CD14-positive monocyte (primary cell): ENCODE data around the gene CPB1. TPM values are rescaled to one million over a fixed set of nuclear protein-coding genes. Genes with fewer than 3 reads are reported as not detected.

Source experiments
- DNase-seq, 3 donors: peaks; one replicate each; pipeline ENCODE4 v3.0.0-alpha.2; 2011 to 2022
- H2AFZ ChIP-seq: 2 replicates; pipeline ENCODE4 v1.6.0; 2012; ENCODE audit warnings: mild to moderate bottlenecking, low read depth, low read length, inconsistent platforms; ENCODE audit not compliant: insufficient read depth, poor library complexity, severe bottlenecking
- H3K27ac ChIP-seq, 2 donors: 1 replicate in 1 of 2; 2 replicates in 1 of 2; pipeline ENCODE4 v1.5.1; 2012 to 2013; ENCODE audit warnings: low read length in 2 of 2, control low read depth in 1 of 2, inconsistent platforms in 1 of 2, low read depth in 1 of 2, mild to moderate bottlenecking in 1 of 2
- H3K27me3 ChIP-seq, 2 donors: one replicate each; pipeline versions ENCODE4 v1.6.0 to v1.6.1; 2011 to 2013; ENCODE audit warnings: low read length in 2 of 2; ENCODE audit not compliant: control insufficient read depth in 2 of 2, insufficient read depth in 2 of 2
- H3K36me3 ChIP-seq, 2 donors: replicated peaks in 1 of 2; 1 replicate in 1 of 2; 2 replicates in 1 of 2; pipeline versions ENCODE4 v1.5.1 to v1.6.1; 2012 to 2013; ENCODE audit warnings: low read length in 2 of 2, control low read depth in 1 of 2, inconsistent platforms in 1 of 2, mild to moderate bottlenecking in 1 of 2; ENCODE audit not compliant: insufficient read depth in 2 of 2, control insufficient read depth in 1 of 2
- H3K4me1 ChIP-seq, 2 donors: 1 replicate in 1 of 2; 2 replicates in 1 of 2; pipeline versions ENCODE4 v1.5.1 to v1.6.1; 2012 to 2013; ENCODE audit warnings: low read length in 2 of 2, control low read depth in 1 of 2, inconsistent platforms in 1 of 2, mild to moderate bottlenecking in 1 of 2, moderate library complexity in 1 of 2; ENCODE audit not compliant: insufficient read depth in 2 of 2, control insufficient read depth in 1 of 2
- H3K4me2 ChIP-seq: replicated peaks from 2 replicates; pipeline ENCODE3; 2012; ENCODE audit warnings: low read length, moderate library complexity, mild to moderate bottlenecking; ENCODE audit not compliant: poor library complexity, severe bottlenecking; ENCODE audit errors: extremely low read depth
- H3K4me3 ChIP-seq, 3 experiments: fragments of 200-600 bp in 1 of 3; sonication (generic) in 1 of 3; replicated peaks in 1 of 3; 1 replicate in 2 of 3; 2 replicates in 1 of 3; pipeline ENCODE4 v1.5.1; 2011 to 2013; ENCODE audit warnings: low read length in 3 of 3, mild to moderate bottlenecking in 3 of 3, control low read depth in 2 of 3, low read depth in 2 of 3, inconsistent platforms in 1 of 3, moderate library complexity in 1 of 3
- H3K79me2 ChIP-seq: 2 replicates; pipeline ENCODE4 v1.6.0; 2012; ENCODE audit warnings: mild to moderate bottlenecking, control low read depth, inconsistent platforms, low read length, moderate library complexity; ENCODE audit not compliant: insufficient read depth
- H3K9ac ChIP-seq: 2 replicates; pipeline ENCODE4 v1.6.0; 2017; ENCODE audit warnings: low read length, mild to moderate bottlenecking; ENCODE audit not compliant: insufficient read depth, poor library complexity, severe bottlenecking
- H3K9me3 ChIP-seq, 2 donors: replicated peaks in 1 of 2; 1 replicate in 1 of 2; 2 replicates in 1 of 2; pipeline versions ENCODE4 v1.5.1 to v1.6.1; 2012 to 2013; ENCODE audit warnings: low read length in 2 of 2, control low read depth in 1 of 2; ENCODE audit not compliant: control insufficient read depth in 1 of 2, insufficient read depth in 1 of 2
- H4K20me1 ChIP-seq: 2 replicates; pipeline ENCODE4 v1.6.0; 2012; ENCODE audit warnings: mild to moderate bottlenecking, low read length, control low read depth, moderate library complexity; ENCODE audit not compliant: insufficient read depth
- H3K27ac Mint-ChIP-seq, 7 donors: one replicate each; pipeline ENCODE4 v1.8.0; 2020; ENCODE audit warnings: mild to moderate bottlenecking in 7 of 7, mixed read lengths in 7 of 7, moderate library complexity in 6 of 7, inconsistent platforms in 2 of 7
- H3K27me3 Mint-ChIP-seq, 3 donors: one replicate each; pipeline ENCODE4 v1.8.0; 2021 to 2022; ENCODE audit warnings: low read depth in 3 of 3, mild to moderate bottlenecking in 3 of 3, mixed read lengths in 3 of 3, moderate library complexity in 3 of 3, inconsistent platforms in 1 of 3
- H3K36me3 Mint-ChIP-seq, 2 donors: one replicate each; pipeline ENCODE4 v1.8.0; 2020; ENCODE audit warnings: mixed read lengths in 2 of 2, inconsistent platforms in 1 of 2, mild to moderate bottlenecking in 1 of 2
- H3K4me1 Mint-ChIP-seq: one replicate; pipeline ENCODE4 v1.8.0; 2020; ENCODE audit warnings: mild to moderate bottlenecking, mixed read lengths
- H3K4me3 Mint-ChIP-seq, 2 donors: one replicate each; pipeline ENCODE4 v1.8.0; 2020; ENCODE audit warnings: mild to moderate bottlenecking in 2 of 2, mixed read lengths in 2 of 2, moderate library complexity in 1 of 2
- H3K9me3 Mint-ChIP-seq, 7 donors: one replicate each; pipeline ENCODE4 v1.8.0; 2020 to 2022; ENCODE audit warnings: mixed read lengths in 7 of 7, mild to moderate bottlenecking in 6 of 7, moderate library complexity in 6 of 7, inconsistent platforms in 2 of 7
- WGBS: methylation state at CpG from one replicate; pipeline ENCODE4 v1.1.5; 2013; ENCODE audit warnings: missing lambda C conversion rate; ENCODE audit not compliant: insufficient coverage; 5-methylcytosine and 5-hydroxymethylcytosine counted together
- intact Hi-C, 2 donors: fragments of 100-400 bp; cut with micrococcal nuclease; formaldehyde crosslinking; loops; one replicate each; pipeline versions ENCODE4 v1.15.0 to v1.15.1; 2023
- polyA plus RNA-seq, 3 donors: library from polyadenylated mRNA; depleted of rRNA in 1 of 3; unstranded in 2 of 3; stranded (reverse) in 1 of 3; fragments of 300-500 nt in 2 of 3; fragments of >200 nt in 1 of 3; fragmentation: Illumina TruSeq in 2 of 3; gene quantifications; 1 replicate in 2 of 3; 2 replicates in 1 of 3; pipeline ENCODE4 v1.2.3, GENCODE V29; 2012 to 2021
- TF ChIP-seq, protein P1 (sequence below): fragments of 200-600 bp; IDR thresholded peaks from one replicate; pipeline ENCODE4 v1.8.0; 2022; ENCODE audit warnings: antibody characterized with exemption, mild to moderate bottlenecking

CPB1 gene
- polyA plus RNA-seq, 3 donors = not detected

DNA sequence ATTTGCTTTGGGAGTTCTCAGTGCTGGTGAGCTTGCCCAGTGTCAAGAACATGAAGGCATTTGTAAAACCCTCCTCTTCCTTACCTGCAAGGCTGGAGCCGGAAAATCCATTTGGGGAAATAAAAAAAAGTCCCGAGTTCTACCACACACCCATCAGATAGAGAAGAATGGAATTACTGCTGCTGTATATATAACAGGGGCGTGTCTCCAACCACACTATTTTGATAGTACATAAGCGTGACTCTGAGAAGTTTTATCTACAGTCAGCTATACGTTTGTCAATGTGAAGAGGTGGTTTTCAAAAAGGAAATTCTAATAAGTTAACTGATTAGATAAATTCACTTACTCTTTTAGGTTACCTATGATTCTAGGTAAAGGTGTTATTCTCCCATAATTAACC, 36.2 kb downstream of the CPB1 start:
- H3K27ac Mint-ChIP-seq = no peak overlapping the region
- DNase-seq = no peak
- H3K9me3 ChIP-seq = no peaks in the 10 kb centered on the region
- H3K36me3 Mint-ChIP-seq = no peaks in the 10 kb centered on the region
- no peak overlapping the region for H3K4me3 ChIP-seq
- H3K4me1 Mint-ChIP-seq = peaks cover 3% of the 10 kb centered on the region
- no peaks in the 10 kb centered on the region for H3K36me3 ChIP-seq
- H3K27ac ChIP-seq = no peak overlapping the region
- no peaks in the 10 kb centered on the region for H4K20me1 ChIP-seq
- no peak overlapping the region for H3K4me3 Mint-ChIP-seq
- TF ChIP-seq, protein P1, sequence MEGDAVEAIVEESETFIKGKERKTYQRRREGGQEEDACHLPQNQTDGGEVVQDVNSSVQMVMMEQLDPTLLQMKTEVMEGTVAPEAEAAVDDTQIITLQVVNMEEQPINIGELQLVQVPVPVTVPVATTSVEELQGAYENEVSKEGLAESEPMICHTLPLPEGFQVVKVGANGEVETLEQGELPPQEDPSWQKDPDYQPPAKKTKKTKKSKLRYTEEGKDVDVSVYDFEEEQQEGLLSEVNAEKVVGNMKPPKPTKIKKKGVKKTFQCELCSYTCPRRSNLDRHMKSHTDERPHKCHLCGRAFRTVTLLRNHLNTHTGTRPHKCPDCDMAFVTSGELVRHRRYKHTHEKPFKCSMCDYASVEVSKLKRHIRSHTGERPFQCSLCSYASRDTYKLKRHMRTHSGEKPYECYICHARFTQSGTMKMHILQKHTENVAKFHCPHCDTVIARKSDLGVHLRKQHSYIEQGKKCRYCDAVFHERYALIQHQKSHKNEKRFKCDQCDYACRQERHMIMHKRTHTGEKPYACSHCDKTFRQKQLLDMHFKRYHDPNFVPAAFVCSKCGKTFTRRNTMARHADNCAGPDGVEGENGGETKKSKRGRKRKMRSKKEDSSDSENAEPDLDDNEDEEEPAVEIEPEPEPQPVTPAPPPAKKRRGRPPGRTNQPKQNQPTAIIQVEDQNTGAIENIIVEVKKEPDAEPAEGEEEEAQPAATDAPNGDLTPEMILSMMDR = no peak
- no peak overlapping the region for H3K4me2 ChIP-seq
- no peaks in the 10 kb centered on the region for H3K27me3 ChIP-seq
- H3K27me3 Mint-ChIP-seq = peaks cover 0 to 2% (median 0%) of the 10 kb centered on the region in 3 donors
- H2AFZ ChIP-seq = no peak overlapping the region
- intact Hi-C loops = loop anchor here (5.0 kb wide), 1 partner anchor 83 kb away; no protein-coding TSS in a partner anchor
- H3K79me2 ChIP-seq = no peaks in the 10 kb centered on the region
- no peaks in the 10 kb centered on the region for H3K9me3 Mint-ChIP-seq
- no peak overlapping the region for H3K9ac ChIP-seq
- no CpG with 5 or more reads among the region's 5 CpGs for WGBS
- no peaks in the 10 kb centered on the region for H3K4me1 ChIP-seq

DNA sequence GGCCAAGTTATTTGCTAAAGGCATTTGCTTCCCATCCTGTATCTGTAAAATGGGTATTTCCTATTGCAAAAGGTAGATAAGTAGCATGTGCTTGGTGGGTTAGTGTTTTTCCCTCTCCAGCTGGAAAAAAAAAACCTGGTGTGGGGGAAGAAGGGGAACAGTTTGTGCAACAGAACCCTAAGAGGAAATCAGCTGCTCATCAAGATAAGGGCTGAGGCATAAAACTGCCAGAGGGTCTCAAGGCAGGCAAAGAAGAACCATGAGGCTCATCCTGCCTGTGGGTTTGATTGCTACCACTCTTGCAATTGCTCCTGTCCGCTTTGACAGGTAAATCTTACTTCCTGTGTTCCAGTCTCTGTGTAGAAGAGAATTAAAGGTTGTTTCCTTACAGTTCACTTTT, 37.4 kb downstream of the CPB1 start, which contains the start of gene CPA3:
Gene CPA3, plus strand, starts transcription at position 248 of the 400 bp plus-strand sequence. Its CDS starts 12 bp downstream, at position 260.
- no peak within 1 kb of the TSS for H3K4me2 ChIP-seq
- no peaks in the 10 kb centered on the region for H3K79me2 ChIP-seq
- TF ChIP-seq, protein P1 = no peak
- no peak for DNase-seq
- Mint-ChIP-seq H3K9me3 (no peaks in the 10 kb centered on the region), H3K4me1 (peaks cover 3% of the 10 kb centered on the region), H3K27ac (no peak within 1 kb of the TSS), H3K4me3 (no peak within 1 kb of the TSS), H3K27me3 (peaks cover 0 to 2% (median 0%) of the 10 kb centered on the region in 3 donors), H3K36me3 (no peaks in the 10 kb centered on the region)
- H3K4me3 ChIP-seq = no peak within 1 kb of the TSS
- no peaks in the 10 kb centered on the region for H3K4me1 ChIP-seq
- H3K36me3 ChIP-seq = no peaks in the 10 kb centered on the region
- no CpG with 5 or more reads among the region's 1 CpG for WGBS
- H3K9ac ChIP-seq = no peak within 1 kb of the TSS
- no peak within 1 kb of the TSS for H2AFZ ChIP-seq
- no peaks in the 10 kb centered on the region for H3K27me3 ChIP-seq
- intact Hi-C loops = no loop called here
- H3K27ac ChIP-seq = no peak within 1 kb of the TSS
- no peaks in the 10 kb centered on the region for H3K9me3 ChIP-seq
- no peaks in the 10 kb centered on the region for H4K20me1 ChIP-seq
